Measurements from ENCODE around the gene NSUN5. TPM values are rescaled to one million over a fixed set of nuclear protein-coding genes. Genes with fewer than 3 reads are reported as not detected.
A peak's percentile ranks its signal among the peaks of the same experiment; 100 is the strongest.
"Not testable (repeated sequence)": the region's sequence is repeated elsewhere in the genome, so short reads cannot be mapped to it uniquely, and the experiment has no call there.

NSUN5 gene
- total RNA-seq, 1 experiment from 2014 or later = 66.8 TPM

- no peak overlapping the region for H3K27ac ChIP-seq (ENCODE audit: low read length)
- H3K36me3 ChIP-seq (ENCODE audit: control insufficient read depth, insufficient read depth, low read length) = no peaks in the 10 kb centered on the region; the same call in 1 of the 2 replicates
- no peak overlapping the region for H3K4me3 ChIP-seq (ENCODE audit: low read depth in 2 of 2, low read length in 2 of 2)
- H3K9me3 ChIP-seq (ENCODE audit: control insufficient read depth, insufficient read depth, low read depth, low read length) = no peaks in the 10 kb centered on the region
- TF ChIP-seq TCF7L2 (IDR thresholded peaks at IDR 0.05; ENCODE audit: low read depth, low read length) = no peak
- TF ChIP-seq REST (IDR thresholded peaks at IDR 0.05; ENCODE audit: insufficient read depth in 1 of 2, low read depth in 2 of 2, low read length in 1 of 2) = no peak
- H3K4me1 ChIP-seq (ENCODE audit: control insufficient read depth, insufficient read depth, low read length) = 0 out of 2 replicates have a peak, but pooled peaks cover 3% of the 10 kb centered on the region
- intact Hi-C loops (cut with micrococcal nuclease; ENCODE audit: unreplicated experiment) = no loop called here
- BruUV-seq (replicated peaks) = no TSS peak
- in situ Hi-C loops (cut with HindIII; ENCODE audit: low pct_unique_long_range_greater_than_20kb, low sequenced_read_pairs) = no loop called here
- H3K27me3 ChIP-seq (ENCODE audit: control insufficient read depth, insufficient read depth, low read length) = no peaks in the 10 kb centered on the region
- ChIA-PET POLR2A (no interaction called here), CTCF (no interaction called here)
- DNase-seq (ENCODE audit: low read depth, low spot score) = no peak
- ATAC-seq = no peak
These were observed 5.1 kb downstream of the NSUN5 start for GRCh38 chr7:73303546-73303945.

GRCh38 chr7:73302846-73303245 lies 5.8 kb downstream of the NSUN5 start:
- ATAC-seq; in situ Hi-C loops (cut with HindIII; ENCODE audit: low pct_unique_long_range_greater_than_20kb, low sequenced_read_pairs): not testable (repeated sequence)

GRCh38 chr7:73301108-73301507 lies 7.5 kb downstream of the NSUN5 start:
- H3K4me1 ChIP-seq (ENCODE audit: control insufficient read depth, insufficient read depth, low read length); BruUV-seq (replicated peaks); intact Hi-C loops (cut with micrococcal nuclease; ENCODE audit: unreplicated experiment); H3K36me3 ChIP-seq (ENCODE audit: control insufficient read depth, insufficient read depth, low read length); POLR2A ChIA-PET; H3K9me3 ChIP-seq (ENCODE audit: control insufficient read depth, insufficient read depth, low read depth, low read length); H3K27me3 ChIP-seq (ENCODE audit: control insufficient read depth, insufficient read depth, low read length); H3K4me3 ChIP-seq (ENCODE audit: low read depth in 2 of 2, low read length in 2 of 2); in situ Hi-C loops (cut with HindIII; ENCODE audit: low pct_unique_long_range_greater_than_20kb, low sequenced_read_pairs); H3K27ac ChIP-seq (ENCODE audit: low read length); CTCF ChIA-PET; DNase-seq (ENCODE audit: low read depth, low spot score): not testable (repeated sequence)
- TF ChIP-seq CTCF (IDR thresholded peaks at IDR 0.05) = peak; percentile 68; the same call in 1 of the 2 replicates
- ATAC-seq = peak; percentile 82

More at GRCh38 chr7:73302846-73303245, 5.8 kb downstream of the NSUN5 start:
- POLR2A ChIA-PET; DNase-seq (ENCODE audit: low read depth, low spot score); H3K36me3 ChIP-seq (ENCODE audit: control insufficient read depth, insufficient read depth, low read length); H3K27me3 ChIP-seq (ENCODE audit: control insufficient read depth, insufficient read depth, low read length); intact Hi-C loops (cut with micrococcal nuclease; ENCODE audit: unreplicated experiment); H3K27ac ChIP-seq (ENCODE audit: low read length); CTCF ChIA-PET; H3K9me3 ChIP-seq (ENCODE audit: control insufficient read depth, insufficient read depth, low read depth, low read length); H3K4me1 ChIP-seq (ENCODE audit: control insufficient read depth, insufficient read depth, low read length); H3K4me3 ChIP-seq (ENCODE audit: low read depth in 2 of 2, low read length in 2 of 2); BruUV-seq (replicated peaks): not testable (repeated sequence)

- intact Hi-C loops (cut with micrococcal nuclease; ENCODE audit: unreplicated experiment); H3K27ac ChIP-seq (ENCODE audit: low read length); CTCF ChIA-PET; H3K9me3 ChIP-seq (ENCODE audit: control insufficient read depth, insufficient read depth, low read depth, low read length); in situ Hi-C loops (cut with HindIII; ENCODE audit: low pct_unique_long_range_greater_than_20kb, low sequenced_read_pairs); H3K36me3 ChIP-seq (ENCODE audit: control insufficient read depth, insufficient read depth, low read length); DNase-seq (ENCODE audit: low read depth, low spot score); ATAC-seq; H3K4me1 ChIP-seq (ENCODE audit: control insufficient read depth, insufficient read depth, low read length); BruUV-seq (replicated peaks); H3K27me3 ChIP-seq (ENCODE audit: control insufficient read depth, insufficient read depth, low read length); POLR2A ChIA-PET; H3K4me3 ChIP-seq (ENCODE audit: low read depth in 2 of 2, low read length in 2 of 2): not testable (repeated sequence)
These were observed 8.8 kb downstream of the NSUN5 start for GRCh38 chr7:73299812-73300211.

- H3K36me3 ChIP-seq (ENCODE audit: control insufficient read depth, insufficient read depth, low read length); CTCF ChIA-PET; intact Hi-C loops (cut with micrococcal nuclease; ENCODE audit: unreplicated experiment); H3K27ac ChIP-seq (ENCODE audit: low read length); H3K4me1 ChIP-seq (ENCODE audit: control insufficient read depth, insufficient read depth, low read length); ATAC-seq; DNase-seq (ENCODE audit: low read depth, low spot score); in situ Hi-C loops (cut with HindIII; ENCODE audit: low pct_unique_long_range_greater_than_20kb, low sequenced_read_pairs); BruUV-seq (replicated peaks); H3K27me3 ChIP-seq (ENCODE audit: control insufficient read depth, insufficient read depth, low read length); H3K4me3 ChIP-seq (ENCODE audit: low read depth in 2 of 2, low read length in 2 of 2); POLR2A ChIA-PET; H3K9me3 ChIP-seq (ENCODE audit: control insufficient read depth, insufficient read depth, low read depth, low read length): not testable (repeated sequence)
These were observed 10.9 kb downstream of the NSUN5 start for GRCh38 chr7:73297706-73298105.

GRCh38 chr7:73297235-73297634 lies 11.4 kb downstream of the NSUN5 start:
- H3K4me3 ChIP-seq (ENCODE audit: low read depth in 2 of 2, low read length in 2 of 2); H3K27ac ChIP-seq (ENCODE audit: low read length); H3K27me3 ChIP-seq (ENCODE audit: control insufficient read depth, insufficient read depth, low read length); CTCF ChIA-PET; POLR2A ChIA-PET; H3K36me3 ChIP-seq (ENCODE audit: control insufficient read depth, insufficient read depth, low read length); in situ Hi-C loops (cut with HindIII; ENCODE audit: low pct_unique_long_range_greater_than_20kb, low sequenced_read_pairs); BruUV-seq (replicated peaks); DNase-seq (ENCODE audit: low read depth, low spot score); ATAC-seq; intact Hi-C loops (cut with micrococcal nuclease; ENCODE audit: unreplicated experiment); H3K9me3 ChIP-seq (ENCODE audit: control insufficient read depth, insufficient read depth, low read depth, low read length); H3K4me1 ChIP-seq (ENCODE audit: control insufficient read depth, insufficient read depth, low read length): not testable (repeated sequence)
